Epithelial cell of proximal tubule (primary cell): ENCODE data around the gene PIKFYVE. TPM values are rescaled to one million over a fixed set of nuclear protein-coding genes. Genes with fewer than 3 reads are reported as not detected.

ENCODE experiments used
- DNase-seq: peaks from one replicate; pipeline ENCODE4 v3.0.0-alpha.2; 2011; ENCODE audit warnings: low read depth
- H3K4me3 ChIP-seq: 2 replicates; pipeline ENCODE4 v1.5.1; 2011; ENCODE audit warnings: low read depth, mild to moderate bottlenecking, low read length
- CTCF ChIP-seq: conservative IDR thresholded peaks from 2 replicates; pipeline ENCODE4 v1.5.1; 2012; ENCODE audit warnings: low read depth, mild to moderate bottlenecking, low read length
- total RNA-seq: library from RNA; depleted of rRNA; stranded (reverse); fragments of >200 nt; gene quantifications from 2 replicates; pipeline ENCODE4 v1.2.3, GENCODE V29; 2015

PIKFYVE gene
- total RNA-seq, 1 donor from 2014 or later: 13.8 TPM

- TF ChIP-seq CTCF: no peak
- H3K4me3 ChIP-seq: no peak overlapping the region
- DNase-seq: no peak
Observed at GRCh38 chr2:208320686-208321085, 54.6 kb downstream of the PIKFYVE start.

GRCh38 chr2:208326016-208326415, 60.0 kb downstream of the PIKFYVE start:
- no peak for DNase-seq
- H3K4me3 ChIP-seq: no peak overlapping the region
- TF ChIP-seq CTCF: no peak

GRCh38 chr2:208329485-208329884, 63.4 kb downstream of the PIKFYVE start:
- DNase-seq: no peak
- TF ChIP-seq CTCF: no peak
- H3K4me3 ChIP-seq: no peak overlapping the region

- DNase-seq: no peak
- no peak for TF ChIP-seq CTCF
- no peak overlapping the region for H3K4me3 ChIP-seq
Observed at GRCh38 chr2:208334230-208334629, 68.2 kb downstream of the PIKFYVE start.

GRCh38 chr2:208346756-208347155, 80.7 kb downstream of the PIKFYVE start:
- DNase-seq: no peak
- no peak overlapping the region for H3K4me3 ChIP-seq
- TF ChIP-seq CTCF: no peak

GRCh38 chr2:208350610-208351009, 84.6 kb downstream of the PIKFYVE start:
- DNase-seq: no peak
- TF ChIP-seq CTCF: no peak
- H3K4me3 ChIP-seq: no peak overlapping the region

GRCh38 chr2:208352644-208353567, 86.9 kb downstream of the PIKFYVE start:
- no peak for DNase-seq
- H3K4me3 ChIP-seq: no peak overlapping the region
- no peak for TF ChIP-seq CTCF
